ENCODE measurements around the gene LPO.

The LPO gene

DNA sequence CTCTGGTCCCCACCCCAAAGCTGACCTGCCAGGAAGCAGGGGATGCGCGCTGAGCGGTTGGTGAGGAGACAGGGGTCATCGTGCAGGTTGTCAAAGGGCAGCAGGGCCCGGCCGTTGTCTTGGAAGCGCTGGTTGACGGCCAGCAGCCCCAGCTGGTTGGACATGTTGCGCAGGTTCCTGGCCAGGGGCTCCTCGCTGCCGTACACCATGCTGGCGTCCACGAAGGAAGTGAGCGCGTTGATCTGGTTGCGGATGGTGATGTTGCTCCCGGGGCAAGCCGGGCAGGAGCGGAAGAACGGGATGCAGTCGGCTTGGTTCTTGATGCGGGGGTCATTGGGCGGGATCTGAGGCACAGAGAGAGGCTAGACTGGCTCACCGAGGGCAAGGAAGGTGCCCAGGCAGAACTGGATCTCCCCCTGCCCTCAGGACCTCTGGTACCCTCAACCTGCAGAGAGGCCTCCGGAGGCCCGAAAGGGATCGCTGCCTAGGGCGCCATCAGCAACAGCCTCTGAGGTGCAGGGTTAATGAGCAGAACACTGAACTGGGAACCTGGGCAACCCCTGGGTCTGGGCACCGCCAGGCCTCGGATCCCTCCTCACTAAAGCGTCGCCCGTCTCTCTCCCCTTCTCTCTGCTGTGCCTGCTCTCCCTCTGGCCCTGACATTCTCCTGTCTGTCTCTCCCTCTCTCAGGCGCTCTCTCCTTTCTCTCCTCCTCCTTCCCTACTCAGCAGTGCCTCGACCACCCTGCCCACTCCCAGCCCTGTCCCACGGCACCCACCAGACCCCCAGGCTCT, 39.6 kb downstream of the LPO start:
- no peak for DNase-seq (ENCODE audit: low read depth)

DNA sequence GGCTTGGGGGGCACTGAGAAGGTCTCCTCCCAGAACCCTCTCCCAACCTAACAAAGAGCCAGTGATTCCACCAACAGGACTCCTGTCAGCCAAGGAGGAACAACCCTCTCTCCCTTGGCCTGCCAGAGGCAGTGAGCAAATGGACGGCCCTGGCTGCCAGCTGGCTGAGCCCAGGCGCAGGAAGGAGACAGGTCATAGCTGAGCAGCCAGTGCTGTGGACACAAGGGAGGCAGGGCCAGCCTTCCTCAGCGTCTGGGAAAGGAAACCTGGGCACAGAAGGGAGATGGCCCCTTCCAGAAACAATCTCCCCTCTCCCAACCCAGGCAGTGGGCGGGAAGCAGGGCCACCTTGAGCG, 40.3 kb downstream of the LPO start:
- DNase-seq (ENCODE audit: low read depth), result no peak

DNA sequence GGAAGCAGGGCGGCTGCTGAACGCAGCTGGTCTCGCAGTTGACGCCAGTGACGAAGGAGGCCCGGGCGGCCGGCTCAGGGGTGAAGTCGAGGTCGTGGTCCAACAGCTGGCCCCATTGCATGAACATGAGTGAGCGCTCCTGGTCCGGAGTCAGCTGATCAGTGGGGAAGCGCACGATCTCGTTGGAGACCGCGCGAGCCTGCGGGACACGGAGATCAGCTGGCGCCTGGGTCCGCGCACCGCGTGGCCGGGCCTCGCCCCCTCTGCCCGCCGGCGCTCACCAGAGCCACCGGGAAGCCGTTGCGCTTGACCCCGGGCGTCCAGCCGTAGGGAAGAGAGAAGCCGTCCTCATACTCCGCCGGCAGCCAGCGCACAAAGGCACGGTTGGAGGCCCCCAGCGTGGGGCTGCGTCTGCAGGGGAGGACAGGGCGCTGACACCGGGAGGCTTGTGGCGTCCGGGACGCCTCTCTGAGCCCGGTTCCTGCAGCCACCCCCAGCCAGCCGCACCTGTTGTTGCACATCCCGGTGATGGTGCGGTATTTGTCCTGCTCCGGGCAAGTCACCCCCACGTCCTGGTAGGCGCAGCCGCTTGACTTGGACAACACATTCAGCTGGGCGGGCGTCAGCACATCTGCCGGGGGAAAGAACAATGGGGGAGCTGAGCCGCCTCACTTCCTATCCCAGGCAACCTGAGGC, 40.8 kb downstream of the LPO start:
- DNase-seq (ENCODE audit: low read depth), result peak; percentile 51

- DNase-seq (ENCODE audit: low read depth), result no peak
Observed at GRCh38 chr17:58279736-58280479, 41.5 kb downstream of the LPO start.

DNA sequence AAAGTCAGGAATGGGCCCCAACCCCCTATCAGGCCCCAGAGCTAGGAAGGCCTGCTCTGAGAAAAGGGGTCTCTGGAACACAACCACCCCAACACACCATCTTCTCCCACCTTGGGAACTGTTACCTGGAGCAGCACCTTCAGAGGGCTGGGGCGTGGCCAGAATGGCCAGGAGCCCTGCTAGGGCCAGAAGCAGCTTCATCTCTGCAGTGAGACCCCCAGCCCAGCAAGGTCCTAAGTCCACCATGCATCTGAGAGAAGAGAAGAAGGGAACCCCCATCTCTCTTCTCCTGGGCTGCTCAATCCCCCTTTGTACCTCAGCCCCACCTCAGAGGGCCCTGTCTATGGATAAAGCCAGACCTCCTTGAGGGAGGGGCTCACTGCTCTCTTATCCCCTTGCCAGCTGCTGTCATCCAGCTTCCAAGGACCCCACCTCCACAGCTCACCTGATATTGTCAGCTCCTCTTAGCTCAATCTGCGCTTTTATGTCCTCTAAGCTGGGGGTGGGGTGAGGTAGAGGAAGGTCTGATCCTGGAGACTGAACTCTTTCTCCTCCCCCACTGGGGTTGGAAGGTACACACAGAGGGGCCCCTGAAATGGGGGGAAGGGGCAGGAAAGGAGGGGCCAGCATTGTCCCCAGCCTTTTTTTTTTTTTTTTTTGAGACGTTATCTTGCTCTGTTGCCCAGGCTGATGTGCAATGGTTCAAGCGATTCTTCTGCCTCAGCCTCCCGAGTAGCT, 42.3 kb downstream of the LPO start, which contains the start of gene MPO:
TSS of gene MPO (minus strand) at position 456 of the 738 bp plus-strand sequence. CDS start at position 279, 177 bp downstream.
- DNase-seq (ENCODE audit: low read depth), result no peak

DNA sequence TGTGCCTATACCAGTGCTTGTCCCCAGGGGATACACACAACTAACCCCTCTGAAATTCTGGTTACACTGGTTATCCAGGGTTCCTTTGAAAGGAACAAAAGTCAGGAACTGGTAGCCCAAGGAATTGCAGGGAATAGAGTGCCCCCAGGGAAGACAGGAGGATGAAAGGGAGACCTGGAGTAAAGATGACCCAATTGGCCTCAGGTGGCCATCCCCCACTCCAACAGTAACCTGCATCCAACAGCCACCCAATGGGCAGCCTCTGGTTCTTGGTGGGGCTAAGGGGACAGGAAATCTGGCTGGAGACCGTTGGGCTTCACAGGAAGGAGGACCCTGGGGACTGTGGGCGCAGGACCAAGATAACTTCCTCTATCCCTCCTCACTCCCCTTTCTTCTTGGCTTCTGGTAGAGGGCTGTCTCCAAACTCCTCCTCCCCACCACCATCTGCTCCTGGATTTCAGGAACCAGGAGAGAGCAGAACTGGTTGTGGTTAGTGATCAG, 43.2 kb downstream of the LPO start:
- no peak for DNase-seq (ENCODE audit: low read depth)

- no peak for DNase-seq (ENCODE audit: low read depth)
Observed at GRCh38 chr17:58282442-58282841, 44.1 kb downstream of the LPO start.

DNA sequence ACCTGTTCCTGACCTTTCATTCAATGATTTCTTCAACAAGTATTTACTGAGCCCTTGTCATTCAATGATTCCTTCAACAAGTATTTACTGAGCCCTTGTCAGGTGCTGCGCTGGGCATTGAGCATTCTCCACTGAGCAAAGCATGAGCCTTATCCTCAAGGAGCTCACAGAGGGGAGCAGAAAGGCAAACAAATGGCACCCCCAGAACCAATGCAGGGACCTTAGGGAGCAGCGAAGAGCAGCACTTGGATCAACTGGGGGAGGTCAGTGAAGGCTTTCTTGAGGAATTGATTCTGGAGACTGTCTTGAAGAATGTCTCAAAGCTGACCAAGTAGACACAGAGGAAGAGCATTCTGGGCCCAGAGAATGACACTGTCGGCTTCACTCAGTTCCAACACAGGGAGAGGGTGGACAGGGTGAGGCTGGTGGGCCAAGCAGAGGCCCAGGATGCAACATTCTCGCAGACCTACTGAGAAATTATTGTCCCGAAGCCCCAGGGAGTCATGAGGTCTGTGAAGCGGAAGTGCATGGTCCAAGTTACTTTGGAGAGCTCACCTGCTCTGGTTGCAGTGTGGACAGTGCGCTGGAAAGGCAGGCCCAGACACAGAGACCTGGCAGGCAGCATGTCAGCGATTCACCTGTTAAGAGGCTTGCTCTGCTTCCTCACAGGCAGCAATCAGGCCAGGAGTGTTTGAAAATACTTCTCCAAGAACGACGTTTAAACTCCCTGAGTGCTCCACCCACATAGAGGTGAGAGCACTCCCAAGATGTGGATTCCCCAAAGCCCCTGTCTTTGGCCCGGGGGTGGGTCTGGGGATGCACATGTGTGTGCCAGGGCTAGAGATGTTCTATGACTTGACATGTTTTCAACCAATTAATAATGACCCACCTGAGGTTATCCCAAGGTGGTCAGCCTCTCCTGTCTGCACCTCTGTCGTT, 45.6 kb downstream of the LPO start:
- DNase-seq (ENCODE audit: low read depth), result no peak

- no peak for DNase-seq (ENCODE audit: low read depth)
Observed at GRCh38 chr17:58284613-58285421, 46.4 kb downstream of the LPO start.

DNA sequence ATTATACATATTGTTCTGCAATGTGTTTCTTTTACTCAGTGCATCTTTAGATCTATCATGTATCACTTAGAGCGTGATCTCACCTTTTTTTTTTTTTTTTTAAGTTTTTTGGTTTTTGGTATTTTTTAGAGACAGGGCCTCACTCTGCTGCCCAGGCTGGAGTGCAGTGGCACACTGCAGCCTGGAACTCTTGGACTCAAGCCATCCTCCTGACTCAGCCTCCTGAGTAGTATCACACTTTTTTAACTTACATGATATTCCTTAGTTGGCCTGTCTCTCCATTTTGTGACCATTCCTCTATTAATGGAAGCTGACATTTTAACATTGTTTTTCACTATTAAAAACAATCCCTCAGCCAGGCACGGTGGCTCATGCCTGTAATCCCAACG, 47.0 kb downstream of the LPO start:
- no peak for DNase-seq (ENCODE audit: low read depth)

GRCh38 chr17:58289869-58290268, 51.5 kb downstream of the LPO start:
- DNase-seq (ENCODE audit: low read depth), result no peak

DNA sequence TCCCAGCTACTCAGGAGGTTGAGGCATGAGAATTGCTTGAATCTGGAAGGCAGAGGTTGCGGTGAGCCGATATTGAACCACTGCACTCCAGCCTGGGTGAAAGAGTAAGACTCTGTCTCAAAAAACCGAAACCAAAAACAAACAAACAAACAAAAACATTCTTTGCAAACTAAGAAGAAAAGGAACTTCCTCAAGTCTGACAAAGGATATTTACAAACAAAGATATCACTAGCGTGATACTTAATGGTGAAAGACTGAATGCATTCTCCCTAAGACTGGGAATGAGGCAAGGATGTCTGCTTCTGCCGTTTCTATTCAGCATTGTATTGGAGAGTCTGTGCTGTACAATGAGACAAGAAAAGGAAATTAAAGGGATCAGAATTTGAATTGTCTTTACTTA, 52.9 kb downstream of the LPO start:
- DNase-seq (ENCODE audit: low read depth), result no peak

GRCh38 chr17:58294034-58294433, 55.6 kb downstream of the LPO start:
- no peak for DNase-seq (ENCODE audit: low read depth)

- DNase-seq (ENCODE audit: low read depth), result no peak
Observed at GRCh38 chr17:58300336-58300735, 62.0 kb downstream of the LPO start.

- no peak for DNase-seq (ENCODE audit: low read depth)
Observed at GRCh38 chr17:58301504-58302150, 63.2 kb downstream of the LPO start.

DNA sequence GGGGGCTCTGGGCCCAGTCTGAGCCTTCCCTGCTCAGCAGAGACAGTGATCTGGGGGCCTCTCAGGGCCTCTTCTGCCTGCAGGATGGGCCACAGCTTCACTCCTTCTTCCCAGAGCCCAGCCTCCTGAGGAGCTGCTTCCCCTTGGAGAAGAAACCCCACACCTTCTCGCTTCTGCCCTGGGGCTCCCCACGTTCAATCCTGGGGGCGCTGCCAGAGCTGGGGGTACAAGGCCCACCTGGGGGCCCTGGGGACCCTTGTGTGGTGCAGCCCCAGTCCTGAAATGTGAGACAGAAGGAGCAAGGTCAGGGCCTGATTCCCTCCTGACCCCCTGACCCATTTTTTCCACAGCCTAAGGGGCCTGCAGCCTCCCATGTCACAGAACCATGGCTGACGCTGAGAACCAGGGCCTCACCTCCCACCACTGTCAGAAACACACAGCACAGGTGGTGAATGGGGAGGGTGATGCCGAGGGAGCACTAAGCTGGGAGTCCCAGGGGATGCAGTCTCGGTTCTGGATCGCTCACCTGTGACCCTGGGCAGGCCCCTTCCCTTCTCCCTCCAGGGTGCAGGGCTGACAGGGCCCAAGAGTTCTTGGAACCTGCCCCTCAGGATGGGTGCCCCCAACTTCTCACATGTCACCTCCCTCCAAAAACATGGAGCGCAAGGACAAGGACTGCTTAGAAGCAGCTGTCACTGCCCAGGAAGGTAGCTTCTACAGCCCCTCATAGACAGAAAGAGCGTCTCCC, 64.0 kb downstream of the LPO start:
- no peak for DNase-seq (ENCODE audit: low read depth)

DNA sequence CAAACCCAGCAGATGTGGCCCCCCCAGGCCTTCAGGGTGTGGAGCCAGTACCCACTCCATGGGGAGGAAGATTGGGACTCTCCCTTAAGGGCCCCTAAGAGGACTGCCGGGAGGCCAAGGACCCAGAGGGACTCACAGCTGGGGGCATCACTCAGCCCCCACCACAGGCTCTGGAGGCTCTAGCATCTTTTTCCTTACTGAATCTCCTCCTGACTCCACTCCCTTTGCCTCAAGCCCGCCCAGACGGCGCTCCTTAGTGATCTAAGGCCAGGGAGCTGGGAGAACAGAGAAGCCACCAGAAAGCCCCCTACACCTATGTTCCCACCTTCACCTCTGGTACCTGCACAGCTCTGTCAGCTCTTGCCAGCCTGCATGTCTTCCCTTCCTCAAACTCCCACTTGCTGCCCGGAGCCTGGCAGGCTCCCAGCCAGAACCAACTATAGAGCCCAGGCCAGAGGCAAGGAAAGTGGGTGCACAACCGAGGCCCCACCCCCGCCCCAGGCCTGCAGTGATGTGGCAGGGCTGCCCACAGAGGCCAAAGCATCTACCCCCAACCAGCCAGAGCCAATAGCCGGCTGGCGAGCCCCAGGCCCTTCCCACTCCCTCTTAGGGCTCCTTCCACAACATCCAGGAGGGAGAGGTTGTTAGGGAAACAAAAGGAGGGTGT, 64.7 kb downstream of the LPO start:
- DNase-seq (ENCODE audit: low read depth), result no peak
